Neutrophil (primary cell): ENCODE measurements around the gene SORBS2.

Source experiments
- H3K27ac ChIP-seq: fragments of 200-600 bp; sonication (generic); 2 replicates; pipeline ENCODE4 v1.5.1; 2016; ENCODE audit warnings: mild to moderate bottlenecking, moderate library complexity
- H3K27me3 ChIP-seq: fragments of 200-600 bp; sonication (generic); 2 replicates; pipeline ENCODE4 v1.6.0; 2016; ENCODE audit warnings: mild to moderate bottlenecking
- H3K36me3 ChIP-seq: fragments of 200-600 bp; sonication (generic); 2 replicates; pipeline ENCODE4 v1.5.1; 2017
- H3K4me1 ChIP-seq, 2 experiments: fragments of 200-600 bp in 1 of 2; sonication (generic) in 1 of 2; 1 replicate in 1 of 2; 2 replicates in 1 of 2; pipeline versions ENCODE4 v1.5.1 to v1.6.1; 2013 to 2016; ENCODE audit warnings: low read depth in 1 of 2, low read length in 1 of 2, mild to moderate bottlenecking in 1 of 2, moderate library complexity in 1 of 2; ENCODE audit not compliant: control insufficient read depth in 1 of 2, insufficient read depth in 1 of 2
- H3K4me3 ChIP-seq, 2 experiments: fragments of 200-600 bp in 1 of 2; sonication (generic) in 1 of 2; 1 replicate in 1 of 2; 2 replicates in 1 of 2; pipeline ENCODE4 v1.5.1; 2013 to 2016; ENCODE audit warnings: low read depth in 1 of 2, low read length in 1 of 2, mild to moderate bottlenecking in 1 of 2, moderate library complexity in 1 of 2
- H3K9me3 ChIP-seq: fragments of 200-600 bp; sonication (generic); 2 replicates; pipeline ENCODE4 v1.5.1; 2016
- TF ChIP-seq, protein P1 (sequence below): fragments of 200-600 bp; sonication (generic); IDR thresholded peaks from 2 replicates; pipeline ENCODE4 v1.5.1; 2016; ENCODE audit warnings: antibody characterized with exemption

SORBS2 gene

DNA sequence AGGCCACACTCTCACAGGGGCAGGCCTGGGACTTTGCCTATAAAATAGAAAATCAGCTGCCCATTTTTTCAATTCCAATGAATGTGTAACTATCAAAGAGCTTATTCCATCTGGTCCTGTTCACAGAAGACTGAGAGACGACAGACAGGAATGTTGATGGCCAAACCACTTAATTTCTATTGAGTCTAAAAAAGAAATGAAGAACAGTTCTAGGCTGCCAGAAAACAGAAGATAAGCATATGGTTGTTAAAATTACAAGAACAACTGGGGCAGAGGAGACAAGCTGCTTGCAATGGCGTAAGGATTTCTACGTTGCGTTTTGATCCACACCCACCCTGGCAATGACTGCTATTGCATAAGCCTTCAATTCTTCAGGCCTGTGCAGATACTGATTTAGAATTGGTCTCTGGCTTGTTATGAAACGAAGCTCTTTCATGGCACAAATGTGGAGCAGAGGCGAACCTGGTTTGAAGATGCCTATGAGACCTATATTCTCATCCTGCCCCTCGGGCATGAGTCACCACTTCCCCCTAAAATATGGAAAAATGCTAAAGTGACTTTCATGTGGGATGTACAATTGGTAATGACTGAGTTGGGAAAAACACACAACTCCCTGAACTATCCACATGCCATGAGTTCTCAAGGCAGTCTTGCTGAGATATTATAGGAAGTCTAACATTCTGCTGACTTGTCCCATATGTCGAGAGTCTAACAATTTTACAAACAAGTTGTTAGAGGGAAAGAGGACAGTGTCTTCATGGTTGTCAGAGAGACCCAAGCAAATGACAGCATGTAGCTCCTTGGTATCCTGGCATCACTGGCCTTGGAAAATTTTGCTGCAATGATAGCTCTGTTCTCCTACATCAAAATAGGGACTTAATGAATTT is 37.9 kb upstream of the SORBS2 start:
- Histone ChIP-seq H3K4me1 (no peaks in the 10 kb centered on the region), H3K4me3 (no peak overlapping the region), H3K27ac (no peak overlapping the region), H3K9me3 (no peaks in the 10 kb centered on the region), H3K36me3 (no peaks in the 10 kb centered on the region), H3K27me3 (no peaks in the 10 kb centered on the region)
- TF ChIP-seq, protein P1, sequence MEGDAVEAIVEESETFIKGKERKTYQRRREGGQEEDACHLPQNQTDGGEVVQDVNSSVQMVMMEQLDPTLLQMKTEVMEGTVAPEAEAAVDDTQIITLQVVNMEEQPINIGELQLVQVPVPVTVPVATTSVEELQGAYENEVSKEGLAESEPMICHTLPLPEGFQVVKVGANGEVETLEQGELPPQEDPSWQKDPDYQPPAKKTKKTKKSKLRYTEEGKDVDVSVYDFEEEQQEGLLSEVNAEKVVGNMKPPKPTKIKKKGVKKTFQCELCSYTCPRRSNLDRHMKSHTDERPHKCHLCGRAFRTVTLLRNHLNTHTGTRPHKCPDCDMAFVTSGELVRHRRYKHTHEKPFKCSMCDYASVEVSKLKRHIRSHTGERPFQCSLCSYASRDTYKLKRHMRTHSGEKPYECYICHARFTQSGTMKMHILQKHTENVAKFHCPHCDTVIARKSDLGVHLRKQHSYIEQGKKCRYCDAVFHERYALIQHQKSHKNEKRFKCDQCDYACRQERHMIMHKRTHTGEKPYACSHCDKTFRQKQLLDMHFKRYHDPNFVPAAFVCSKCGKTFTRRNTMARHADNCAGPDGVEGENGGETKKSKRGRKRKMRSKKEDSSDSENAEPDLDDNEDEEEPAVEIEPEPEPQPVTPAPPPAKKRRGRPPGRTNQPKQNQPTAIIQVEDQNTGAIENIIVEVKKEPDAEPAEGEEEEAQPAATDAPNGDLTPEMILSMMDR = no peak

DNA sequence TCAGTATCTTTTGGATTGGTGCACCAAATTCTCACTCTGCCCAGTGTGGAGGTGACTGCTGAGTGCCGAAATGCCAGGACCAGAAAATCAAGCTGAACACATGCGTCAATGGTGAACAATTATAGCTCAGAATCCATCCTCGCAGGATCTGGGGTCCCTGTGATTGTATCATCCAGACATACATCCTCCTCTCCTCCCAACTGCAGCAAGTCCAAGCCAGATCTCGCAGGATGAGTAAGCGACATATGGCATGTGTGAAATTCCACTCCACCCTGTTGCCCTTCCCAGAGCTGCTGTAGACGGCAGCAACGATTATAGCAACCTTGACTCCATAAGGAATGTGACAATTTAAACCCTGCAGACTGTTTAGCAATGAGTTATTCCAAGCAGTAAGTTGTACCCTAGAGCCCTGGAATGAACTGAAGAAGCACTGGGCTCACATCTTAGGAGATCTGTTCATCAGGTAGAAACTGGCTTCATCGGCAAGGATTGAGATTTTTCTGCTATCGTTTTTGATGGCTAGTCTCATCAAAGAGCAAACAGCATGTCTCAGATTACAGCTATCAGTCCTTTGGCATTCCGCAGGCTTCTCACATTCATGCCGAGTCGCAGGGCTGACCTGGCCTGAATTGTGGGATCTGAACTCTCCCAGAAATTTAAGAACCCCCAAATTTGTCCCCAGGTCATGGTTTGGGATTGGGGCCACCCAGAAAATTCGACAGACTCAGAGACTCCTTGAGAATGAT is 35.5 kb upstream of the SORBS2 start:
- H3K4me1 ChIP-seq = no peaks in the 10 kb centered on the region
- no peak overlapping the region for H3K27ac ChIP-seq
- TF ChIP-seq, protein P1 = no peak
- no peaks in the 10 kb centered on the region for H3K27me3 ChIP-seq
- no peaks in the 10 kb centered on the region for H3K9me3 ChIP-seq
- H3K4me3 ChIP-seq = no peak overlapping the region
- H3K36me3 ChIP-seq = no peaks in the 10 kb centered on the region

DNA sequence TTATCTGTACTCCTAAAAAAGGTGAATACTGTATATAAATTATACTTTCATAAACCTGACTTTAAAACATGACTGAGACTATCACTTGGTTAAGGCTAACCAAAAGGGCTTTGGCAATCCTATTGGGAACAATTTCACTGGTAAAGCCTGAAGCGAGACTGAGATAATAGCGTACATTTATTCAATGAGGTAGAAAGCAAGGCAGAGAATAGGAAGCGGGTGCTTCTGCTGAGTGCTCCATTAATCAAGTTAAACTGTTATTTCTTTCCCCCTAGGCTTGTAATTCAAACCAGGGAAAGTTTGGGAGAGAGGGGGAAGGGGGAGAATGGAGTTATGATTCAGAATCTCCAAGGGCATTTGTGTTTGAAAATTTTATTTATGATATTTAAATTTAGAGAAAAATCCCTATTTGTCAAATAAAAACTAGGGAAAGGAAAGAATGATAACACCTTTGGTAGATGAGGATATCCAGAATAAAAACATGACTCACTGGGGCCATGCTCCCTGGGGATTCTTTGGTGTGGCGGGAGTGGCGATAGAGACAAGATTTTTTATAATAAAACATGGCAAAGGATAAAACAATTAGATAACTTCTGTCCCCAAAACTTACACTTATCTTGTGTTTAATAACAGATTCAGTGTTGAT is 34.6 kb upstream of the SORBS2 start:
- H3K9me3 ChIP-seq = no peaks in the 10 kb centered on the region
- no peak overlapping the region for H3K27ac ChIP-seq
- no peaks in the 10 kb centered on the region for H3K27me3 ChIP-seq
- H3K36me3 ChIP-seq = no peaks in the 10 kb centered on the region
- no peak overlapping the region for H3K4me3 ChIP-seq
- H3K4me1 ChIP-seq = no peaks in the 10 kb centered on the region
- TF ChIP-seq, protein P1 = no peak

DNA sequence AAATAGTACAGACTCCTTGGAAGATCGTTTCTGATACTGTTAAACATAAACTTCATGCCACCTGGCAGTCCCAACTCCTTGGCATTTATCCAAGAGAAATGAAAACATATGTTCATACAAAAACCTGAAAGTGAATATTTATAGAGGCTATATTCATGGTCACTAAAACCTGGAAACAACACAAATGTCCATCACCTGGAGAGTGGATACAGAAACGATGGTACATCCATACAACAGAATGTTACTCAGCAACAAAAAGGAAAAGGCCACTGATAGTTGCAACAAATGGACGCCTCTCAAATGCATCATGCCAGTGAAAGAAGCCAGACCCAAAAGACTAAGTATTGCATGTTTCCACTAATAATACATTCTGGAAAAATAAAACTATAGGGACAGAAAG is 34.0 kb upstream of the SORBS2 start:
- no peak overlapping the region for H3K27ac ChIP-seq
- no peak overlapping the region for H3K4me3 ChIP-seq
- H3K27me3 ChIP-seq = no peaks in the 10 kb centered on the region
- H3K4me1 ChIP-seq = no peaks in the 10 kb centered on the region
- TF ChIP-seq, protein P1 = no peak
- H3K9me3 ChIP-seq = no peaks in the 10 kb centered on the region
- H3K36me3 ChIP-seq = no peaks in the 10 kb centered on the region

DNA sequence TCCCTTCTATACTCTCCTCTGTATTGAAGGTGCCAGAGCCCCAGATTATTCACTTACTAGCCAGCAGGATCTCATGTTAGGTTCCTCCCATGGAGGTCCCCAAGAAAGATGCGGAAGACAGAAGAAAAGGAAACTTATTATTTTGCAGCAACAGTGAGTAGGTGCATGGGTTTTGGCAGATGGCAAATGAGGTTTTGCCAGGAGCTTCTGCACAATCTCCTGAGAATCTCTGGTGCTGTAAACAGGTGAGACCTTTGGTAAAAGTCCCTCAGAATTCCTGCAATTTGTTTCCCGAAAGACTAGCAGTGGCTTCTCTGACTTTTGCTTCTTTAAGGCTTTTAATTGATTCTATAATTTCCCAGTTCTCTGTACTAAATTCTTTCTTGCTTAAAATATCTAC is 29.5 kb upstream of the SORBS2 start:
- no peaks in the 10 kb centered on the region for H3K36me3 ChIP-seq
- H3K4me3 ChIP-seq = no peak overlapping the region
- H3K27me3 ChIP-seq = no peaks in the 10 kb centered on the region
- TF ChIP-seq, protein P1 = no peak
- no peak overlapping the region for H3K27ac ChIP-seq
- H3K4me1 ChIP-seq = no peaks in the 10 kb centered on the region
- no peaks in the 10 kb centered on the region for H3K9me3 ChIP-seq
